Body of pancreas (tissue), 4 donors: ENCODE measurements around the gene MAGI1. TPM values are rescaled to one million over a fixed set of nuclear protein-coding genes. Genes with fewer than 3 reads are reported as not detected.

Experiments used
- ATAC-seq: fragments of 150-250 bp; one replicate; pipeline ENCODE4 v1.9.1; 2016
- DNase-seq, 4 donors: peaks; one replicate each; pipeline ENCODE4 v3.0.0-alpha.2; 2019
- H3K27ac ChIP-seq, 4 donors: fragments of 200-600 bp; sonication (generic); 1 replicate in 3 of 4; 2 replicates in 1 of 4; pipeline versions ENCODE4 v1.5.1 to v1.6.1; 2016 to 2019; ENCODE audit warnings: mild to moderate bottlenecking in 1 of 4, mixed read lengths in 1 of 4, moderate library complexity in 1 of 4
- H3K27me3 ChIP-seq, 2 donors: fragments of 200-600 bp; sonication (generic); one replicate each; pipeline ENCODE4 v1.6.0; 2016; ENCODE audit warnings: mild to moderate bottlenecking in 1 of 2
- H3K36me3 ChIP-seq, 2 donors: fragments of 200-600 bp; sonication (generic); replicated peaks in 1 of 2; 2 replicates each; pipeline ENCODE4 v1.5.1; 2016; ENCODE audit warnings: low read depth in 2 of 2; ENCODE audit not compliant: insufficient read depth in 1 of 2
- H3K4me1 ChIP-seq: fragments of 200-600 bp; sonication (generic); one replicate; pipeline ENCODE4 v1.6.0; 2016
- H3K4me3 ChIP-seq, 2 donors: fragments of 200-600 bp; sonication (generic); 1 replicate in 1 of 2; 2 replicates in 1 of 2; pipeline ENCODE4 v1.5.1; 2016 to 2019
- H3K9me3 ChIP-seq, 3 donors: fragments of 200-600 bp; sonication (generic); 1 replicate in 2 of 3; 2 replicates in 1 of 3; pipeline ENCODE4 v1.5.1; 2016
- POLR2A ChIP-seq, 3 donors: fragments of 450-650 bp; IDR thresholded peaks; one replicate each; pipeline ENCODE4 v1.6.1; 2016; ENCODE audit warnings: antibody characterized with exemption in 3 of 3, mild to moderate bottlenecking in 2 of 3
- WGBS, 2 donors: methylation state at CpG; one replicate each; pipeline ENCODE4 v1.1.5; 2017; 5-methylcytosine and 5-hydroxymethylcytosine counted together
- intact Hi-C: fragments of 100-400 bp; cut with DNase I; formaldehyde crosslinking; loops from one replicate; pipeline ENCODE4 v1.15.1; 2023
- total RNA-seq, 2 donors: library from RNA; depleted of rRNA; stranded (reverse); fragments of >200 nt; gene quantifications; one replicate each; pipeline ENCODE4 v1.1.0, GENCODE V29; 2016
- TF ChIP-seq, protein P1 (sequence below), 7 experiments: fragments of 450-650 bp in 4 of 7; fragments of 200-600 bp in 3 of 7; sonication (generic) in 3 of 7; IDR thresholded peaks; one replicate each; pipeline ENCODE4 v1.5.1; 2016 to 2019; ENCODE audit warnings: antibody characterized with exemption in 7 of 7

Gene MAGI1
- total RNA-seq, 2 donors from 2014 or later: 44.2 to 63.6 TPM

GRCh38 chr3:65658401-65658800 lies 380.3 kb downstream of the MAGI1 start:
- ATAC-seq: no peak
- TF ChIP-seq POLR2A (IDR thresholded peaks at IDR 0.05): no peak
- TF ChIP-seq, protein P1, sequence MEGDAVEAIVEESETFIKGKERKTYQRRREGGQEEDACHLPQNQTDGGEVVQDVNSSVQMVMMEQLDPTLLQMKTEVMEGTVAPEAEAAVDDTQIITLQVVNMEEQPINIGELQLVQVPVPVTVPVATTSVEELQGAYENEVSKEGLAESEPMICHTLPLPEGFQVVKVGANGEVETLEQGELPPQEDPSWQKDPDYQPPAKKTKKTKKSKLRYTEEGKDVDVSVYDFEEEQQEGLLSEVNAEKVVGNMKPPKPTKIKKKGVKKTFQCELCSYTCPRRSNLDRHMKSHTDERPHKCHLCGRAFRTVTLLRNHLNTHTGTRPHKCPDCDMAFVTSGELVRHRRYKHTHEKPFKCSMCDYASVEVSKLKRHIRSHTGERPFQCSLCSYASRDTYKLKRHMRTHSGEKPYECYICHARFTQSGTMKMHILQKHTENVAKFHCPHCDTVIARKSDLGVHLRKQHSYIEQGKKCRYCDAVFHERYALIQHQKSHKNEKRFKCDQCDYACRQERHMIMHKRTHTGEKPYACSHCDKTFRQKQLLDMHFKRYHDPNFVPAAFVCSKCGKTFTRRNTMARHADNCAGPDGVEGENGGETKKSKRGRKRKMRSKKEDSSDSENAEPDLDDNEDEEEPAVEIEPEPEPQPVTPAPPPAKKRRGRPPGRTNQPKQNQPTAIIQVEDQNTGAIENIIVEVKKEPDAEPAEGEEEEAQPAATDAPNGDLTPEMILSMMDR (IDR thresholded peaks at IDR 0.05): no peak
- Histone ChIP-seq H3K4me3 (no peak overlapping the region), H3K27ac (no peak overlapping the region), H3K9me3 (no peaks in the 10 kb centered on the region), H3K36me3 (no peaks in the 10 kb centered on the region), H3K4me1 (no peaks in the 10 kb centered on the region), H3K27me3 (no peaks in the 10 kb centered on the region)
- 84 to 94% methylated on average over 2 of the region's 2 CpGs for WGBS, 2 donors
- intact Hi-C loops: no loop called here
- no peak for DNase-seq

DNA sequence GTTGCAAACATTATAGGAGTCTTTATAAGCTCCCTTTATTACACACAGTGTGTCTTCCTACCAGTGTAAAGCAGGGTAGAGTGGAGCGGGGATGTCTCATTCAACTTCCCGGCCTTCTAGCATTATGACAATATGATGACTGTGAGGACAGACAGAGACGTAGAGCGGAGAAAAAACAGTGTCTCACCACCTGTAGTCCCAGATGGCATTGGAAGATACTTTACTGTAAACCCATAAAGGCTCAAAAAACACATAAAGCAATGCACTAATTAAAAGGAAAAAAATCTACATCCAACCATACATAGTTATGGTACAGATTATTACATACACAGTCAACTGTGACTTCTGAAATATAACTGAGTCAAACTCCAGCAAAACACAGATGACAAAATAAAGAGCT lies 383.7 kb downstream of the MAGI1 start:
- no peak for ATAC-seq
- intact Hi-C loops: no loop called here
- Histone ChIP-seq H3K9me3 (no peaks in the 10 kb centered on the region), H3K36me3 (no peaks in the 10 kb centered on the region), H3K27me3 (no peaks in the 10 kb centered on the region), H3K4me3 (no peak overlapping the region), H3K27ac (no peak overlapping the region), H3K4me1 (no peaks in the 10 kb centered on the region)
- TF ChIP-seq, protein P1 (IDR thresholded peaks at IDR 0.05): no peak
- TF ChIP-seq POLR2A (IDR thresholded peaks at IDR 0.05): no peak
- 95 to 99% methylated on average over 4 of the region's 4 CpGs for WGBS, 2 donors
- no peak for DNase-seq

GRCh38 chr3:65653731-65654130 lies 385.0 kb downstream of the MAGI1 start:
- 91% methylated on average over 1 of the region's 1 CpG for WGBS, 2 donors
- Histone ChIP-seq H3K4me3 (no peak overlapping the region), H3K27me3 (no peaks in the 10 kb centered on the region), H3K9me3 (no peaks in the 10 kb centered on the region), H3K4me1 (no peaks in the 10 kb centered on the region), H3K27ac (no peak overlapping the region), H3K36me3 (no peaks in the 10 kb centered on the region)
- no peak for DNase-seq
- intact Hi-C loops: no loop called here
- TF ChIP-seq, protein P1 (IDR thresholded peaks at IDR 0.05): no peak
- TF ChIP-seq POLR2A (IDR thresholded peaks at IDR 0.05): no peak
- ATAC-seq: no peak

DNA sequence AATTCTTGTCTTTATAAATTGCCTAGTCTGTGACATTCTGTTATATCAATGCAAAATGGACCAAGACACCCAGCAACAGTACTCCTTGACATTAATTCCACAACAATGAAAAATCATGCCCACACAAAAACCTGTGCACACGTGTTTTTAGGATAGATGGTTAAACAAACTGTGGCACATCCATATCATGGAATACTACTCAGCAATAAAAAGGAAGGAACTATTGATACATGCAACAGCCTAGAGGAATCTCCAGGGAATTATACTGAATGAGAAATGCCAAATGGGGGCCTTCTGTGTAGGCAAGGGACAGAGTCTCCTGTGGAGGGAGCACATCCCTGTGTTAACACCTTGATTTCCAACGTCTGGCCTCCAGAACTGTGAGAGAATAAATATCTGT lies 388.5 kb downstream of the MAGI1 start:
- intact Hi-C loops: no loop called here
- Histone ChIP-seq H3K4me1 (no peaks in the 10 kb centered on the region), H3K36me3 (no peaks in the 10 kb centered on the region), H3K4me3 (no peak overlapping the region), H3K27me3 (no peaks in the 10 kb centered on the region), H3K9me3 (peaks cover 0 to 7% (median 0%) of the 10 kb centered on the region in 3 donors), H3K27ac (no peak overlapping the region)
- no peak for TF ChIP-seq POLR2A (IDR thresholded peaks at IDR 0.05)
- TF ChIP-seq, protein P1 (IDR thresholded peaks at IDR 0.05): no peak
- DNase-seq: no peak
- ATAC-seq: no peak
- 90 to 95% methylated on average over 2 of the region's 2 CpGs for WGBS, 2 donors

DNA sequence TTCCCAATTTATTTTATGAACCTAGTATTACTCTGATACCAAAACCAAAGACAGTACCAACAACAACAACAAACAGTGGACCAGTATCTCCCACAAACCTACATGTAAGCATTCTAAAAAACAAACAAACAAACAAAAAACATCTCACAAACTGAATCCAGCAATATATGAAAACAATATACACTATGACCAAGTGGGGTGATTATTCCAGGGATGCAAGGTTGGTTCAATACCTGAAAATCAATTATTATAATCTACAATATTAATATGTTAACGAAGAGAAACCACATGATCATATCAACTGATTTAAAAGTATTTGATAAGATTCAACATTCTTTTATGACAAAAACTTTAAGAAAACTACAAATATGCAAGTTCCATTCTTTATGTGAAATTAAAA lies 391.3 kb downstream of the MAGI1 start:
- DNase-seq (no peak), ATAC-seq (no peak)
- WGBS, 2 donors: 93 to 98% methylated on average over 1 of the region's 1 CpG
- H3K36me3 ChIP-seq: no peaks in the 10 kb centered on the region
- no peak for TF ChIP-seq POLR2A (IDR thresholded peaks at IDR 0.05)
- TF ChIP-seq, protein P1 (IDR thresholded peaks at IDR 0.05): no peak
- intact Hi-C loops: no loop called here
- H3K9me3 ChIP-seq: peaks cover 0 to 7% (median 0%) of the 10 kb centered on the region in 3 donors
- H3K4me1 ChIP-seq: peaks cover 7% of the 10 kb centered on the region
- no peak overlapping the region for H3K27ac ChIP-seq
- no peaks in the 10 kb centered on the region for H3K27me3 ChIP-seq
- no peak overlapping the region for H3K4me3 ChIP-seq
